Fibroblast of lung (primary cell): ENCODE data around the gene MITF.

Experiments used
- EZH2 ChIP-seq: IDR thresholded peaks from 2 replicates; pipeline ENCODE4 v1.5.1; 2012; ENCODE audit warnings: low read length, control low read depth, mild to moderate bottlenecking; ENCODE audit errors: missing control alignments
- TF ChIP-seq, protein P1 (sequence below), 2 donors: IDR thresholded peaks in 1 of 2; conservative IDR thresholded peaks in 1 of 2; 1 replicate in 1 of 2; 2 replicates in 1 of 2; pipeline ENCODE4 v1.5.1; 2011 to 2012; ENCODE audit warnings: low read length in 2 of 2, control low read depth in 1 of 2, inconsistent platforms in 1 of 2, low read depth in 1 of 2, mild to moderate bottlenecking in 1 of 2

DNA sequence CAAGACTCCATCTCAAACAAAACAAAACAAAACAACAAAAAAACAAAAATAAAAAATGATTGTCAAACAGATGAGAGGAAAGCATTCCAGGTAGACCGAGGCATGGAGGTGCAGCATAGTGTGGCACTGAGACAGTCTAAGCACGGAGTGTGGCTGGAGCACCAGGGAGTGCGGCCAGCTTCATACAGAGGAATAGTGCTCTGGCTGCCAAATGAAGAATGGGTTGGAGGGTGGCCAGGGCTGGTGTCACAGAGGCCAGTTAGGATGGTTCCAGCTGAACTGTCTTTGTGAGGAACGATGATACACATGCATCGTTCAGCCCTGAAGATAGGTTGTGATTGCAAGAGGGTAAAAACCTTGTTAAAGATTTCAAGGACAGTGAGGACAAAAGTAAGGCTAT is 28.3 kb downstream of the MITF start:
- TF ChIP-seq, protein P1, sequence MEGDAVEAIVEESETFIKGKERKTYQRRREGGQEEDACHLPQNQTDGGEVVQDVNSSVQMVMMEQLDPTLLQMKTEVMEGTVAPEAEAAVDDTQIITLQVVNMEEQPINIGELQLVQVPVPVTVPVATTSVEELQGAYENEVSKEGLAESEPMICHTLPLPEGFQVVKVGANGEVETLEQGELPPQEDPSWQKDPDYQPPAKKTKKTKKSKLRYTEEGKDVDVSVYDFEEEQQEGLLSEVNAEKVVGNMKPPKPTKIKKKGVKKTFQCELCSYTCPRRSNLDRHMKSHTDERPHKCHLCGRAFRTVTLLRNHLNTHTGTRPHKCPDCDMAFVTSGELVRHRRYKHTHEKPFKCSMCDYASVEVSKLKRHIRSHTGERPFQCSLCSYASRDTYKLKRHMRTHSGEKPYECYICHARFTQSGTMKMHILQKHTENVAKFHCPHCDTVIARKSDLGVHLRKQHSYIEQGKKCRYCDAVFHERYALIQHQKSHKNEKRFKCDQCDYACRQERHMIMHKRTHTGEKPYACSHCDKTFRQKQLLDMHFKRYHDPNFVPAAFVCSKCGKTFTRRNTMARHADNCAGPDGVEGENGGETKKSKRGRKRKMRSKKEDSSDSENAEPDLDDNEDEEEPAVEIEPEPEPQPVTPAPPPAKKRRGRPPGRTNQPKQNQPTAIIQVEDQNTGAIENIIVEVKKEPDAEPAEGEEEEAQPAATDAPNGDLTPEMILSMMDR (conservative IDR thresholded peaks at IDR 0.05 in 1 of 2, IDR thresholded peaks at IDR 0.05 in 1 of 2; ENCODE audit: low read depth in 1 of 2, low read length in 2 of 2), result no peak
- no peak for TF ChIP-seq EZH2
